Activated CD4-positive, CD25-positive, alpha-beta regulatory T cell (primary cell): Measurements from ENCODE around the gene DDIT4.
A peak's percentile ranks its signal among the peaks of the same experiment; 100 is the strongest.
"Not testable (repeated sequence)": the region's sequence is repeated elsewhere in the genome, so short reads cannot be mapped to it uniquely, and the experiment has no call there.

Experiments
- DNase-seq, 4 experiments: peaks; one replicate each; lab custom pipeline; 2025; lab: John Stamatoyannopoulos, UW

The DDIT4 gene

DNA sequence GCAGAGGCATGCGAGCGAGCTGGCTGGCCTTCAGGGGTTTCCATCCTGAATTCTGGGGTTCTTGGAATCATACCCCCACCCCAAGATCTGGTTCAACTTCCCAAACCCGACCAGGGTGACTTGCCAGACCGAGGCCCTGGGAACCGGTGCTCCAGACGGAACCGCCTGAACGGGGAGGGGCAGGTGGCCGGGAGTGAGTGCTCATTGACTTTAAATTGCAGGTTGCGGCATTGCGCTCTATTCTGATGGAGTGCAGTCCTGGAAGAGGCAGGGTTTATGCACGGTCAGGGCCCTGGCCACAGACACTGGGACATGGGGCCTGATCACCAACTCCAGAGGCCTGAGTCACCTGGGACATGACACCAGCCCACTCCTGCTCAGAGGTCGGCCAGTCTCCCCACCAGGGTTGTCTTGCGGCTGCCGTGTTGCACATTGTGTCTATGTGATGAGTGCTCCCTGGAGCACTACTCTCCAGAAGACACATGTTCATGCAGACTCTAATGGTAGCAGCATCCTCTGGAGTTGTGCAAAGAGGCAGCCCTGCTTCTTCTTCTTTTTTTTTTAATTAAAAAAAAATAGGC, 5.8 kb upstream of the DDIT4 start:
- DNase-seq, result no peak

DNA sequence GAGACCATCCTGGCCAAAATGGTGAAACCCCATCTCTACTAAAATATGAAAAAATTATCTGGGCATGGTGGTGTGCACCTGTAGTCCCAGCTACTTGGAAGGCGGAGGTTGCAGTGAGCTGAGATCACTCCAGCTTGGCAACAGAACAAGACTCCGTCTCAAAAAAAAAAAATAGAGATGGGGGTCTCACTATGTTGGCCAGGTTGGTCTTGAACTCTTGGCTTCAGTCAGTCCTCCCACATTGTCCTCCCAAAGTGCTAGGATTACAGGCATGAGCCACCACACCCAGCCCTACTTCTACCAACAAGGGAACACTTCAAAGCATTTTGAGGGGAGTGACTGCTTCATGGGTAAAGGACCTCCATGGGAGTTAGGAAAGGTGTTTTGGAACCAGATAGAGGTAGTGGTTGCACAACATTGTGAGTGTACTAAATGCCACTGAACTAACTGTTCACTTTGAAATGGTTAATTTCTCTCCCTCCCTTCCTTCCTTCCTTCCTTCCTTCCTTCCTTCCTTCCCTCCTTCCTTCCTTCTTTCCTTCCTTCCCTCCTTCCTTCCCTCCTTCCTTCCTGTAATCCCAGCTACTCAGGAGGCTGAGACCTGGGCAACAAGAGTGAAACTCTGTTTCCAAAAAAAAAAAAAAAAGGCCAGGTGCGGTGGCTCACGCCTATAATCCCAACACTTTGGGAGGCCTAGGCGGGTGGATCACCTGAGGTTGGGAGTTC, 5.1 kb upstream of the DDIT4 start:
- not testable (repeated sequence) for DNase-seq

GRCh38 chr10:72270607-72271281, 3.0 kb upstream of the DDIT4 start:
- no peak for DNase-seq

GRCh38 chr10:72272689-72273409, 875 bp upstream of the DDIT4 start:
- DNase-seq, result no peak

GRCh38 chr10:72274213-72274729, 547 bp downstream of the DDIT4 start:
- DNase-seq, result no peak

- peak; percentile 45 to 67 (median 66) for DNase-seq
Measured at GRCh38 chr10:72274730-72275350, 1.1 kb downstream of the DDIT4 start.

DNA sequence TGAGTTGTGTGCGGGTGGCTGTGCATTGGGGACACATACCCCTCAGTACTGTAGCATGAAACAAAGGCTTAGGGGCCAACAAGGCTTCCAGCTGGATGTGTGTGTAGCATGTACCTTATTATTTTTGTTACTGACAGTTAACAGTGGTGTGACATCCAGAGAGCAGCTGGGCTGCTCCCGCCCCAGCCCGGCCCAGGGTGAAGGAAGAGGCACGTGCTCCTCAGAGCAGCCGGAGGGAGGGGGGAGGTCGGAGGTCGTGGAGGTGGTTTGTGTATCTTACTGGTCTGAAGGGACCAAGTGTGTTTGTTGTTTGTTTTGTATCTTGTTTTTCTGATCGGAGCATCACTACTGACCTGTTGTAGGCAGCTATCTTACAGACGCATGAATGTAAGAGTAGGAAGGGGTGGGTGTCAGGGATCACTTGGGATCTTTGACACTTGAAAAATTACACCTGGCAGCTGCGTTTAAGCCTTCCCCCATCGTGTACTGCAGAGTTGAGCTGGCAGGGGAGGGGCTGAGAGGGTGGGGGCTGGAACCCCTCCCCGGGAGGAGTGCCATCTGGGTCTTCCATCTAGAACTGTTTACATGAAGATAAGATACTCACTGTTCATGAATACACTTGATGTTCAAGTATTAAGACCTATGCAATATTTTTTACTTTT, 1.8 kb downstream of the DDIT4 start:
- no peak for DNase-seq

- DNase-seq, result no peak
Measured at GRCh38 chr10:72276013-72276387, 2.3 kb downstream of the DDIT4 start.

- no peak for DNase-seq
Measured at GRCh38 chr10:72276421-72277339, 3.0 kb downstream of the DDIT4 start.

GRCh38 chr10:72277340-72277995, 3.7 kb downstream of the DDIT4 start:
- no peak for DNase-seq

DNA sequence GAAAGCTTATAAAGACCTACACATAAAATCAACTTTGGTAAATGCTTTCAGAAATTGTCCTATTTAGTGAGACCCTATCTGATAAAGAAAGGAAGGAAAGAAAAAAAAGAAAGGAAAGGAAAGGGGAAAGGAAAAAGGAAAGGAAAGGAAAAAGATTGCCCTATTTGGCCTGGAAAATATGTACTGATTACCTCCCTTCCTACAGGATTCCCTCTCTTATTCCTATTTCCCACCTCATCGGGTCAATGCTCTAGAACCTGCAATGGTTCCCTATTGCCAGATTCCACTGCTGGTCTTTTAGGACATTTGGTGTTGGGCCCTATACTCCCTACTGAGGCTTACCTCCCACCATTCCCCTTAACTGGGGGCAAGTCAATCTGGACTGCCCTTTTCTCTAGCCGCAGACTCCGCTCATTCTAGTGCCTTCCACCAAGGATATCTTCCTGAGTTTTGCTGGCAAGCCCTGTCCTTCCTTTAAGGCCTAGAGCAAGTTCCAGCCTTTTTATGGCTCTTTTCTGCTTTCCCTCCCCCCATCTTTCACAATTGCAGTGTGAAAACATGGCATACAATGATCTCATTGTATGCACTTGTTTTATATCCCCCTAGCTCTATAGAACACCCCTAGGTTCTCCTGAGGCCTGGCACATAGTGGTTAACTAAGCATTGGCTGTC, 4.4 kb downstream of the DDIT4 start:
- DNase-seq, result no peak

DNA sequence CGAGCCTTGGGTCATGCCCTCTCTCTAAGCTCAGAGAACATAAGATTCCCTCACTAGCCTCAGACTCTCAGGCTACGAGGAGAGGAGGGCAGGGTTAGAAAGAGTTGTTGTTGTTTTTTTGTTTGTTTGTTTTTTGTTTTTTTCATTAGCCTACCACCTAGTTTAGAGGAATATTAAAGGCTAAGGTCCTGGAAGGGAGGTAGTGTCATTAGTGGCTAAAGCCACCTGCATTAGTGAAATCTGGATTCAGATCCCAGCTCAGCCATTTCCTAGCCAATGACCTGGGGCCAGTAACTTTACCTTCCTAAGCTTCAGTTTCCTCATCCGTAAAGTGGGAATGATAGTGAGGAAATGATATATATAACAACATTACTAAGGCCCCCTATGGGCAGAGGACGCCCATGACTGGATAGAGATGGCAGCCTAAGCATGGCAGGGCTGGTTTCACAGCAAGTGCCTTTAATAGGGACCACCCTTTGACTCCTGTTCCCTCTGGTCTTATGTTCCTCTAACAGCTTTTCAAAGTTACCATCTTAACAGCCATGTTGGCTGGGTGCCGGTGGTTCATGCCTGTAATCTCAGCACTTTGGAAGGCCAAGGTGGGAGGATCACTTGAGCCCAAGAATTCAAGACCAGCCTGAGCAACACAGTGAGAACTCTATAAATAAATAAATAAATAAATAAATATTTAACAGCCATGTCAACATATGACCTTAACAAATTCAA, 5.1 kb downstream of the DDIT4 start:
- DNase-seq, result no peak

DNA sequence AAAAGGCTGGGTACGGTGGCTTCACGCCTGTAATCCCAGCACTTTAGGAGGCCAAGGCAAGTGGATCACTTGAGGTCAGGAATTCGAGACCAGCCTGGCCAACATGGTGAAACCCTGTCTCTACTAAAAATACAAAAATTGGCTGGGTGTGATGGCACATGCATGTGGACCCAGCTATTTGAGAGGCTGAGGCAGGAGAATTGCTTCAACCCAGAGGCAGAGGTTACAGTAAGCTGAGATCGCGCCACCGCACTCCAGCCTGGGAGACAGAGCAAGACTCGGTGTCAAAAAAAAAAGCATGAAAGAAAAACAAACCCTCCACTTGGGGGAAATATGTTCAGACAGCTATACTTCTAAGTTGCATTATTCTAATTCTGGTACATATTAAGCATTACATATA, 5.9 kb downstream of the DDIT4 start:
- not testable (repeated sequence) for DNase-seq

- DNase-seq, result no peak
Measured at GRCh38 chr10:72283131-72283530, 9.4 kb downstream of the DDIT4 start.

- no peak for DNase-seq
Measured at GRCh38 chr10:72285972-72286521, 12.3 kb downstream of the DDIT4 start.

- DNase-seq, result no peak
Measured at GRCh38 chr10:72291019-72291532, 17.4 kb downstream of the DDIT4 start.

DNA sequence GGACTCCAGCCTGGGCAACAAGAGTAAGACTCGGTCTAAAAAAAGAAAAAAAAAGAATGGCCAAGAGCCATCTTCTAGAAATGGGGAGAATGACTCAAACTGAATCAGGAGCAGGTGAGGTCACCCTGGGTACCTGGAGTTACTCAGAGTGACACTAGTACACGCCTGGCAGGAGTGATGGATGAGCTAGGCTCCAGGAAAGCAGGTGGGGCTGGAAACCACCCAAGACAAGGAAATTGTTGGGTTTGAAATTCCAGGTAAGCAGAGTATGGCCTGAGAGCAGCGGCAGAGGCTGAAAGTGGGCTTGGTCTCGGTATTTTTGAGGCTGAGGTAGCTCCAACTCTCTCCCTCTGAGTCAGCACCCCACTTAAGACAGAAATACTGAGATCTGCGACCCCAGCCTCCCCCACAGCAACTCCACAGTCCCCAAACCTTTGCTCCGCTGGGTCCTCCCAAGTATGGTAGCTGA, 18.5 kb downstream of the DDIT4 start:
- peak in 2 of 4 experiments; percentile 25 to 26 for DNase-seq
